Stimulated activated CD4-positive, alpha-beta T cell treated with anti-CD3 and anti-CD28 coated beads, Interleukin-2, amount 100 ng/mL, for 48 hours (primary cell): Measurements from ENCODE around the gene KRTAP10-6.
"Not testable (repeated sequence)": the region's sequence is repeated elsewhere in the genome, so short reads cannot be mapped to it uniquely, and the experiment has no call there.

Experiments
- DNase-seq, 2 donors: peaks; one replicate each; pipeline ENCODE4 v3.0.0-alpha.2; 2020

Gene KRTAP10-6

GRCh38 chr21:44552136-44552535 lies 40.2 kb downstream of the KRTAP10-6 start:
- no peak for DNase-seq

- no peak for DNase-seq
These were observed 40.9 kb downstream of the KRTAP10-6 start, which contains the start of gene KRTAP10-2 for GRCh38 chr21:44551340-44551961. KRTAP10-2 (minus strand) TSS chr21:44551505; CDS start chr21:44551458, 47 bp downstream.

- DNase-seq = no peak
These were observed 41.5 kb downstream of the KRTAP10-6 start for GRCh38 chr21:44550807-44551206.

GRCh38 chr21:44550285-44550684 lies 42.0 kb downstream of the KRTAP10-6 start:
- DNase-seq = not testable (repeated sequence)

GRCh38 chr21:44549525-44550211 lies 42.6 kb downstream of the KRTAP10-6 start:
- DNase-seq = no peak

- no peak for DNase-seq
These were observed 43.4 kb downstream of the KRTAP10-6 start for GRCh38 chr21:44548922-44549321.

- no peak for DNase-seq
These were observed 43.9 kb downstream of the KRTAP10-6 start for GRCh38 chr21:44548381-44548780.

- DNase-seq = no peak
These were observed 44.5 kb downstream of the KRTAP10-6 start for GRCh38 chr21:44547656-44548331.

GRCh38 chr21:44544566-44544965 lies 47.7 kb downstream of the KRTAP10-6 start:
- DNase-seq = no peak

- no peak for DNase-seq
These were observed 49.6 kb downstream of the KRTAP10-6 start for GRCh38 chr21:44542716-44543115.
